Measurements from ENCODE around the gene CXorf51B.
"Not testable (repeated sequence)": the region's sequence is repeated elsewhere in the genome, so short reads cannot be mapped to it uniquely, and the experiment has no call there.

Gene CXorf51B

GRCh38 chrX:146809471-146809870, at the start of gene CXorf51B:
TSS of gene CXorf51B (plus strand) at chrX:146809771. CDS start at chrX:146809792, 21 bp downstream.
- not testable (repeated sequence) for DNase-seq

GRCh38 chrX:146814644-146815043, 5.1 kb downstream of the CXorf51B start, which contains the start of gene CXorf51A:
TSS of gene CXorf51A (minus strand) at chrX:146814744. CDS start at chrX:146814723, 21 bp downstream.
- DNase-seq = not testable (repeated sequence)

GRCh38 chrX:146831994-146832393, 22.4 kb downstream of the CXorf51B start:
- no peak for DNase-seq

- DNase-seq = no peak
These were observed 44.7 kb downstream of the CXorf51B start for GRCh38 chrX:146854281-146854680.
